IMR-90 (cell line): Measurements from ENCODE around the gene CYP2R1. TPM values are rescaled to one million over a fixed set of nuclear protein-coding genes. Genes with fewer than 3 reads are reported as not detected.

Experiments
- ATAC-seq: fragments of 200-7000 bp; cut with Tn5 transposase; 2 replicates; pipeline ENCODE4 v1.9.1; 2020; ENCODE audit warnings: low read depth, mild to moderate bottlenecking, moderate library complexity
- BruUV-seq: library from RNA; stranded (reverse); fragments of 400-500 nt; replicated peaks from 2 replicates; lab custom pipeline; 2021; lab: Mats Ljungman, UMichigan
- CTCF ChIA-PET: fragments of 300-600 bp; formaldehyde crosslinking; extraction: SDS; loops from one replicate; lab custom pipeline; 2021; ENCODE audit warnings: antibody characterized with exemption; lab: Yijun Ruan, JAX
- POLR2A ChIA-PET: fragments of 300-600 bp; sonication (Branson Sonifier 250); formaldehyde crosslinking; loops from one replicate; lab custom pipeline; 2022; ENCODE audit warnings: antibody characterized with exemption; ENCODE audit not compliant: unreplicated experiment; lab: Charles Lee
- DNase-seq: peaks from one replicate; pipeline ENCODE4 v3.0.0; 2013
- H2AFZ ChIP-seq: replicated peaks from 2 replicates; pipeline ENCODE3; 2013; ENCODE audit warnings: low read length, mild to moderate bottlenecking; ENCODE audit not compliant: poor library complexity
- H2AK5ac ChIP-seq: 2 replicates; pipeline ENCODE4 v1.6.1; 2013; ENCODE audit warnings: low read depth, low read length, inconsistent platforms
- H2AK9ac ChIP-seq: replicated peaks from 2 replicates; pipeline ENCODE3; 2013; ENCODE audit warnings: mild to moderate bottlenecking, low read depth, low read length, moderate library complexity; ENCODE audit not compliant: poor library complexity
- H2BK120ac ChIP-seq: 2 replicates; pipeline ENCODE4 v1.6.1; 2013; ENCODE audit warnings: low read depth, low read length, inconsistent platforms
- H2BK15ac ChIP-seq: 3 replicates; pipeline ENCODE4 v1.6.1; 2013; ENCODE audit warnings: low read depth, low read length, inconsistent platforms
- H2BK20ac ChIP-seq: 2 replicates; pipeline ENCODE4 v1.6.1; 2013; ENCODE audit warnings: low read depth, mild to moderate bottlenecking, inconsistent platforms, low read length, moderate library complexity
- H2BK5ac ChIP-seq: 2 replicates; pipeline ENCODE4 v1.6.1; 2013; ENCODE audit warnings: mild to moderate bottlenecking, low read depth, low read length, inconsistent platforms; ENCODE audit not compliant: poor library complexity, severe bottlenecking
- H3K14ac ChIP-seq: replicated peaks from 2 replicates; pipeline ENCODE4 v1.6.1; 2013; ENCODE audit warnings: low read depth, low read length, inconsistent platforms
- H3K18ac ChIP-seq: 2 replicates; pipeline ENCODE4 v1.6.1; 2013; ENCODE audit warnings: low read depth, low read length, control low read depth
- H3K23ac ChIP-seq: 2 replicates; pipeline ENCODE4 v1.6.1; 2013; ENCODE audit warnings: low read depth, low read length, inconsistent platforms
- H3K27ac ChIP-seq: 2 replicates; pipeline ENCODE4 v1.5.1; 2013; ENCODE audit warnings: mild to moderate bottlenecking, control low read depth, low read length; ENCODE audit not compliant: insufficient read depth
- H3K27me3 ChIP-seq: 2 replicates; pipeline ENCODE4 v1.6.1; 2013; ENCODE audit warnings: low read length; ENCODE audit not compliant: control insufficient read depth, insufficient read depth
- H3K36me3 ChIP-seq: 2 replicates; pipeline ENCODE4 v1.6.1; 2013; ENCODE audit warnings: low read length, mixed read lengths; ENCODE audit not compliant: control insufficient read depth, insufficient read depth
- H3K4ac ChIP-seq: 2 replicates; pipeline ENCODE4 v1.6.1; 2013; ENCODE audit warnings: low read depth, low read length, inconsistent platforms
- H3K4me1 ChIP-seq: 2 replicates; pipeline ENCODE4 v1.6.1; 2013; ENCODE audit warnings: low read length, mixed read lengths; ENCODE audit not compliant: control insufficient read depth, insufficient read depth
- H3K4me2 ChIP-seq: 2 replicates; pipeline ENCODE4 v1.6.1; 2013; ENCODE audit warnings: low read depth, mild to moderate bottlenecking, control low read depth, low read length, moderate library complexity
- H3K4me3 ChIP-seq: 2 replicates; pipeline ENCODE4 v1.5.1; 2013; ENCODE audit warnings: low read depth, mild to moderate bottlenecking, control low read depth, low read length, moderate library complexity; ENCODE audit not compliant: insufficient read depth
- H3K56ac ChIP-seq: 2 replicates; pipeline ENCODE4 v1.6.1; 2013; ENCODE audit warnings: low read length, inconsistent platforms; ENCODE audit not compliant: insufficient read depth; ENCODE audit errors: extremely low read depth
- H3K79me1 ChIP-seq, 2 experiments: 2 replicates each; pipeline ENCODE4 v1.6.1; 2013; ENCODE audit warnings: low read length in 2 of 2, inconsistent platforms in 1 of 2, low read depth in 1 of 2
- H3K9ac ChIP-seq: 2 replicates; pipeline ENCODE4 v1.6.1; 2013; ENCODE audit warnings: low read depth, low read length, control low read depth
- H3K9me1 ChIP-seq: 2 replicates; pipeline ENCODE4 v1.6.1; 2013; ENCODE audit warnings: low read length, inconsistent platforms; ENCODE audit not compliant: insufficient read depth
- H3K9me3 ChIP-seq: 2 replicates; pipeline ENCODE4 v1.6.1; 2013; ENCODE audit warnings: low read length; ENCODE audit not compliant: control insufficient read depth, insufficient read depth
- H4K20me1 ChIP-seq: 2 replicates; pipeline ENCODE4 v1.6.1; 2013; ENCODE audit warnings: low read length, inconsistent platforms; ENCODE audit not compliant: insufficient read depth
- H4K5ac ChIP-seq: 2 replicates; pipeline ENCODE4 v1.6.1; 2013; ENCODE audit warnings: mild to moderate bottlenecking, low read depth, low read length, control low read depth
- H4K8ac ChIP-seq, 2 experiments: 2 replicates each; pipeline ENCODE4 v1.6.1; 2013; ENCODE audit warnings: low read depth in 2 of 2, low read length in 2 of 2, control low read depth in 1 of 2, inconsistent platforms in 1 of 2
- H4K91ac ChIP-seq: 2 replicates; pipeline ENCODE4 v1.6.1; 2013; ENCODE audit warnings: low read depth, low read length, inconsistent platforms; ENCODE audit not compliant: insufficient read depth
- BHLHE40 ChIP-seq: fragments of 150-350 bp; IDR thresholded peaks from 2 replicates; pipeline ENCODE4 v1.6.1; 2016; ENCODE audit warnings: mild to moderate bottlenecking, low read depth, low read length
- CEBPB ChIP-seq: IDR thresholded peaks from 2 replicates; pipeline ENCODE4 v1.6.1; 2012; ENCODE audit warnings: low read depth, low read length, improper control_type of control experiment
- CTCF ChIP-seq: conservative IDR thresholded peaks from 2 replicates; pipeline ENCODE4 v1.5.1; 2012; ENCODE audit warnings: mild to moderate bottlenecking, low read depth, low read length, improper control_type of control experiment
- FOS ChIP-seq: fragments of 150-350 bp; IDR thresholded peaks from 2 replicates; pipeline ENCODE4 v1.6.1; 2016; ENCODE audit warnings: low read depth, low read length
- MAFK ChIP-seq: IDR thresholded peaks from 2 replicates; pipeline ENCODE4 v1.6.1; 2012; ENCODE audit warnings: low read depth, low read length, improper control_type of control experiment
- MAZ ChIP-seq: IDR thresholded peaks from 2 replicates; pipeline ENCODE4 v1.6.1; 2012; ENCODE audit warnings: low read depth, mild to moderate bottlenecking, low read length, improper control_type of control experiment, moderate library complexity, borderline replicate concordance
- MXI1 ChIP-seq: IDR thresholded peaks from 2 replicates; pipeline ENCODE4 v1.6.1; 2012; ENCODE audit warnings: low read depth, mild to moderate bottlenecking, low read length, moderate library complexity, borderline replicate concordance
- POLR2A ChIP-seq: IDR thresholded peaks from 2 replicates; pipeline ENCODE4 v1.6.1; 2012; ENCODE audit warnings: mild to moderate bottlenecking, low read depth, low read length
- RAD21 ChIP-seq: IDR thresholded peaks from 2 replicates; pipeline ENCODE4 v1.6.1; 2012; ENCODE audit warnings: low read length, improper control_type of control experiment
- RCOR1 ChIP-seq: IDR thresholded peaks from 2 replicates; pipeline ENCODE4 v1.6.1; 2012; ENCODE audit warnings: mild to moderate bottlenecking, low read length, improper control_type of control experiment; ENCODE audit not compliant: insufficient replicate concordance
- RFX5 ChIP-seq: IDR thresholded peaks from 2 replicates; pipeline ENCODE4 v1.8.0; 2012; ENCODE audit warnings: low read depth, mild to moderate bottlenecking, low read length, moderate library complexity
- WGBS, 2 experiments: methylation state at CpG; one replicate each; pipeline versions ENCODE4 v1.1.5 to v1.1.7; 2013; ENCODE audit warnings: missing lambda C conversion rate in 2 of 2; ENCODE audit not compliant: insufficient read length in 1 of 2; ENCODE audit errors: extremely low coverage in 2 of 2; 5-methylcytosine and 5-hydroxymethylcytosine counted together
- dilution Hi-C: fragments of 300-500 bp; cut with HindIII; formaldehyde crosslinking; loops from one replicate; pipeline ENCODE4 v1.14.3; 2018; ENCODE audit warnings: low sequenced_read_pairs; ENCODE audit not compliant: unreplicated experiment
- in situ Hi-C: fragments of 300-500 bp; cut with MboI; formaldehyde crosslinking; loops from 3 replicates; pipeline ENCODE4 v1.14.3; 2019; ENCODE audit warnings: low sequenced_read_pairs, inconsistent platforms, mixed read lengths
- intact Hi-C: fragments of 100-400 bp; cut with micrococcal nuclease; formaldehyde crosslinking; loops from 2 replicates; pipeline ENCODE4 v1.10.0; 2022
- polyA plus RNA-seq, 3 experiments: library from polyadenylated mRNA; depleted of rRNA; stranded (reverse); fragments of >200 nt; gene quantifications; 2 replicates each; pipeline ENCODE4 v1.2.3, GENCODE V29; 2012; ENCODE audit warnings: low replicate concordance in 1 of 3
- total RNA-seq: library from RNA; depleted of rRNA; stranded (reverse); fragments of >200 nt; gene quantifications from 2 replicates; pipeline ENCODE4 v1.2.3, GENCODE V29; 2012
- TF ChIP-seq, protein P1 (sequence below): fragments of 150-350 bp; IDR thresholded peaks from 2 replicates; pipeline ENCODE4 v1.6.1; 2016; ENCODE audit warnings: low read depth, mild to moderate bottlenecking, low read length, moderate library complexity, borderline replicate concordance
- TF ChIP-seq, protein P2 (sequence below): fragments of 150-350 bp; IDR thresholded peaks from 2 replicates; pipeline ENCODE4 v1.6.1; 2017; ENCODE audit warnings: mild to moderate bottlenecking, antibody characterized with exemption, low read length, low read depth

The CYP2R1 gene
- total and polyA plus RNA-seq, 2 of the 4 experiments (the other 2 are of a cell fraction), result 4.7 to 5.2 TPM

GRCh38 chr11:14906578-14906977, 14.5 kb upstream of the CYP2R1 start:
- Histone ChIP-seq H3K4me3 (no peak overlapping the region), H3K4ac (no peak overlapping the region), H2BK5ac (no peak overlapping the region), H2AFZ (no peak overlapping the region), H3K9me1 (no peaks in the 10 kb centered on the region), H3K4me1 (no peaks in the 10 kb centered on the region), H3K27ac (no peak overlapping the region), H3K23ac (no peak overlapping the region), H4K91ac (no peak overlapping the region), H3K18ac (no peak overlapping the region), H4K20me1 (no peaks in the 10 kb centered on the region), H2BK20ac (no peak overlapping the region), H2AK9ac (no peak overlapping the region), H3K4me2 (no peak overlapping the region), H4K5ac (no peak overlapping the region), H3K27me3 (peaks cover 1% of the 10 kb centered on the region; the same call in 1 of the 2 replicates), H3K36me3 (no peaks in the 10 kb centered on the region), H2BK15ac (no peak overlapping the region), H2BK120ac (no peak overlapping the region), H3K79me1 (no peaks in the 10 kb centered on the region), H3K14ac (no peak overlapping the region), H3K9me3 (no peaks in the 10 kb centered on the region), H3K56ac (no peak overlapping the region), H3K9ac (no peak overlapping the region), H2AK5ac (no peak overlapping the region), H4K8ac (no peak overlapping the region)
- in situ Hi-C loops (loop anchor here (5.0 kb wide), 1 partner anchor 114 kb away; no protein-coding TSS in a partner anchor), dilution Hi-C loops (no loop called here), intact Hi-C loops (loop anchor here (2.0 to 10.0 kb wide), 3 partner anchors 262 to 384 kb away; partner anchors contain the start of genes PDE3B and PSMA1)
- no peak for DNase-seq
- POLR2A ChIA-PET, result no interaction called here
- ATAC-seq, result no peak
- 73% methylated on average over 3 of the region's 5 CpGs; no CpG with 5 or more reads in 1 of the 2 experiments for WGBS, 2 experiments
- no peak for TF ChIP-seq BHLHE40
- TF ChIP-seq MAFK, result no peak
- TF ChIP-seq POLR2A, result no peak
- TF ChIP-seq, protein P1, sequence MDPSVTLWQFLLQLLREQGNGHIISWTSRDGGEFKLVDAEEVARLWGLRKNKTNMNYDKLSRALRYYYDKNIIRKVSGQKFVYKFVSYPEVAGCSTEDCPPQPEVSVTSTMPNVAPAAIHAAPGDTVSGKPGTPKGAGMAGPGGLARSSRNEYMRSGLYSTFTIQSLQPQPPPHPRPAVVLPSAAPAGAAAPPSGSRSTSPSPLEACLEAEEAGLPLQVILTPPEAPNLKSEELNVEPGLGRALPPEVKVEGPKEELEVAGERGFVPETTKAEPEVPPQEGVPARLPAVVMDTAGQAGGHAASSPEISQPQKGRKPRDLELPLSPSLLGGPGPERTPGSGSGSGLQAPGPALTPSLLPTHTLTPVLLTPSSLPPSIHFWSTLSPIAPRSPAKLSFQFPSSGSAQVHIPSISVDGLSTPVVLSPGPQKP, result no peak
- no peak for TF ChIP-seq CEBPB
- no peak for TF ChIP-seq MXI1
- TF ChIP-seq, protein P2, sequence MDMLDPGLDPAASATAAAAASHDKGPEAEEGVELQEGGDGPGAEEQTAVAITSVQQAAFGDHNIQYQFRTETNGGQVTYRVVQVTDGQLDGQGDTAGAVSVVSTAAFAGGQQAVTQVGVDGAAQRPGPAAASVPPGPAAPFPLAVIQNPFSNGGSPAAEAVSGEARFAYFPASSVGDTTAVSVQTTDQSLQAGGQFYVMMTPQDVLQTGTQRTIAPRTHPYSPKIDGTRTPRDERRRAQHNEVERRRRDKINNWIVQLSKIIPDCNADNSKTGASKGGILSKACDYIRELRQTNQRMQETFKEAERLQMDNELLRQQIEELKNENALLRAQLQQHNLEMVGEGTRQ, result no peak
- TF ChIP-seq CTCF, result no peak
- TF ChIP-seq RFX5, result no peak
- no peak for TF ChIP-seq MAZ
- TF ChIP-seq FOS, result no peak
- TF ChIP-seq RAD21, result no peak
- TF ChIP-seq RCOR1, result no peak
- no TSS peak for BruUV-seq
- CTCF ChIA-PET, result interaction anchor here (0.8 to 1.3 kb wide), 3 partner anchors 32 to 117 kb away, joined by 3 to 4 read pairs (median 3); no protein-coding TSS in a partner anchor
